Loucy (cell line): ENCODE measurements around the gene CCDC107.
"Not testable (repeated sequence)": the region's sequence is repeated elsewhere in the genome, so short reads cannot be mapped to it uniquely, and the experiment has no call there.

Experiments used
- H2AFZ ChIP-seq: fragments of 200-600 bp; sonication (generic); 2 replicates; pipeline ENCODE4 v1.6.0; 2016; ENCODE audit warnings: antibody characterized with exemption, mild to moderate bottlenecking, low read length, moderate library complexity
- H3F3A ChIP-seq: fragments of 200-600 bp; 2 replicates; pipeline ENCODE4 v1.6.0; 2016; ENCODE audit warnings: antibody characterized with exemption, low read depth, mild to moderate bottlenecking
- H3K27me3 ChIP-seq: fragments of 200-600 bp; sonication (generic); 2 replicates; pipeline ENCODE4 v1.6.1; 2014; ENCODE audit warnings: low read length, mild to moderate bottlenecking; ENCODE audit not compliant: insufficient read depth, poor library complexity, severe bottlenecking
- H3K36me3 ChIP-seq: fragments of 200-600 bp; sonication (generic); 2 replicates; pipeline ENCODE4 v1.6.1; 2016; ENCODE audit warnings: low read length; ENCODE audit not compliant: insufficient read depth
- H3K4me1 ChIP-seq: fragments of 200-600 bp; sonication (generic); 2 replicates; pipeline ENCODE4 v1.5.1; 2014; ENCODE audit warnings: low read length, mild to moderate bottlenecking; ENCODE audit not compliant: insufficient read depth, poor library complexity, severe bottlenecking
- H3K4me2 ChIP-seq: fragments of 200-600 bp; sonication (generic); 2 replicates; pipeline ENCODE4 v1.6.0; 2014; ENCODE audit warnings: antibody characterized with exemption, low read length, low read depth, mild to moderate bottlenecking; ENCODE audit not compliant: poor library complexity, severe bottlenecking
- H3K4me3 ChIP-seq: fragments of 200-600 bp; sonication (generic); 2 replicates; pipeline ENCODE4 v1.5.1; 2014; ENCODE audit warnings: low read length, mild to moderate bottlenecking, mixed read lengths; ENCODE audit not compliant: poor library complexity, severe bottlenecking
- H3K79me2 ChIP-seq: fragments of 200-600 bp; sonication (generic); 2 replicates; pipeline ENCODE4 v1.6.1; 2014; ENCODE audit warnings: low read length; ENCODE audit not compliant: insufficient read depth
- H3K9ac ChIP-seq: fragments of 200-600 bp; sonication (generic); 2 replicates; pipeline ENCODE4 v1.6.0; 2014; ENCODE audit warnings: mild to moderate bottlenecking, low read depth, low read length, moderate library complexity; ENCODE audit not compliant: poor library complexity, severe bottlenecking
- H3K9me2 ChIP-seq: fragments of 200-600 bp; sonication (generic); replicated peaks from 2 replicates; pipeline ENCODE4 v1.6.1; 2016; ENCODE audit warnings: low read depth, low read length, mixed read lengths
- H3K9me3 ChIP-seq: fragments of 200-600 bp; sonication (generic); 2 replicates; pipeline ENCODE4 v1.6.1; 2014; ENCODE audit warnings: mild to moderate bottlenecking, antibody characterized with exemption, low read length, low read depth; ENCODE audit not compliant: insufficient read depth
- H4K20me1 ChIP-seq: fragments of 200-600 bp; sonication (generic); 2 replicates; pipeline ENCODE4 v1.6.0; 2014; ENCODE audit warnings: antibody characterized with exemption, low read length, mild to moderate bottlenecking; ENCODE audit not compliant: insufficient read depth, poor library complexity, severe bottlenecking
- EZH2phosphoT487 ChIP-seq: fragments of 200-600 bp; IDR thresholded peaks from 2 replicates; pipeline ENCODE4 v1.6.1; 2018; ENCODE audit warnings: antibody characterized with exemption, mild to moderate bottlenecking, moderate library complexity, borderline replicate concordance
- TF ChIP-seq, protein P1 (sequence below): fragments of 200-600 bp; sonication (generic); conservative IDR thresholded peaks from 2 replicates; pipeline ENCODE4 v1.5.1; 2014; ENCODE audit warnings: mild to moderate bottlenecking, antibody characterized with exemption, low read length

CCDC107 gene

DNA sequence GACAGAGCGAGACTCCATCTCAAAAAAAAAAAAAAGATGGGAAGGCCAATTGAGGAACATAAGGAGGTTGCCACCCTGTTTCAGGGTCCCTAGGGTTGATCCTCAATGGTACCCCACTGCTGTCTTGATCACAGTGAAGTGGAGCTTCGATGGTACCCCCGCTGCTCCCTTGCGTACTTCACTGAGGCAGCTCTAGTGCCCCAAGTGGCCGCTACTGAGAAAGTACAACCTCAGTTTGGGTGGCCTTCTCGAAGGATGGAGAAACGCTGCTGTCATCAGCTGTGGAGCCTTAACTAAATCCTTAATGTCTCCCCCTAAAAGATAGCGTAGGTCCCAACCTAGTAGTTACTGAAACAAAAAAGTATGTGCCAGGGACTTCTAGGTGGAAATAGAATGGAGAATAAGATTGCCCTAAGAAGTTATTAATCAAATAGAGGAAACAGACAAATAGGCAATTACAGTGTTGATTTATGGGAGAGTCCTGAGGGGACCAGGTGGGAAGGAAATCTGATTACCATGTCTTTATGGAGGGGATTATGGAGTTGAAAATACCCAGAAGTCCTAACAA lies 46.8 kb upstream of the CCDC107 start:
- Histone ChIP-seq H3K4me3 (no peak overlapping the region), H3K79me2 (peaks cover 26% of the 10 kb centered on the region), H3K4me2 (no peak overlapping the region), H3K9ac (no peak overlapping the region), H3K27me3 (no peaks in the 10 kb centered on the region), H3K9me3 (no peaks in the 10 kb centered on the region), H3F3A (no peaks in the 10 kb centered on the region), H2AFZ (no peak overlapping the region), H3K9me2 (no peaks in the 10 kb centered on the region), H3K4me1 (peaks cover 22% of the 10 kb centered on the region), H4K20me1 (peaks cover 12% of the 10 kb centered on the region), H3K36me3 (peaks cover 11% of the 10 kb centered on the region; the same call in 1 of the 2 replicates)
- TF ChIP-seq, protein P1, sequence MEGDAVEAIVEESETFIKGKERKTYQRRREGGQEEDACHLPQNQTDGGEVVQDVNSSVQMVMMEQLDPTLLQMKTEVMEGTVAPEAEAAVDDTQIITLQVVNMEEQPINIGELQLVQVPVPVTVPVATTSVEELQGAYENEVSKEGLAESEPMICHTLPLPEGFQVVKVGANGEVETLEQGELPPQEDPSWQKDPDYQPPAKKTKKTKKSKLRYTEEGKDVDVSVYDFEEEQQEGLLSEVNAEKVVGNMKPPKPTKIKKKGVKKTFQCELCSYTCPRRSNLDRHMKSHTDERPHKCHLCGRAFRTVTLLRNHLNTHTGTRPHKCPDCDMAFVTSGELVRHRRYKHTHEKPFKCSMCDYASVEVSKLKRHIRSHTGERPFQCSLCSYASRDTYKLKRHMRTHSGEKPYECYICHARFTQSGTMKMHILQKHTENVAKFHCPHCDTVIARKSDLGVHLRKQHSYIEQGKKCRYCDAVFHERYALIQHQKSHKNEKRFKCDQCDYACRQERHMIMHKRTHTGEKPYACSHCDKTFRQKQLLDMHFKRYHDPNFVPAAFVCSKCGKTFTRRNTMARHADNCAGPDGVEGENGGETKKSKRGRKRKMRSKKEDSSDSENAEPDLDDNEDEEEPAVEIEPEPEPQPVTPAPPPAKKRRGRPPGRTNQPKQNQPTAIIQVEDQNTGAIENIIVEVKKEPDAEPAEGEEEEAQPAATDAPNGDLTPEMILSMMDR = peak; percentile 76
- TF ChIP-seq EZH2phosphoT487 = no peak

DNA sequence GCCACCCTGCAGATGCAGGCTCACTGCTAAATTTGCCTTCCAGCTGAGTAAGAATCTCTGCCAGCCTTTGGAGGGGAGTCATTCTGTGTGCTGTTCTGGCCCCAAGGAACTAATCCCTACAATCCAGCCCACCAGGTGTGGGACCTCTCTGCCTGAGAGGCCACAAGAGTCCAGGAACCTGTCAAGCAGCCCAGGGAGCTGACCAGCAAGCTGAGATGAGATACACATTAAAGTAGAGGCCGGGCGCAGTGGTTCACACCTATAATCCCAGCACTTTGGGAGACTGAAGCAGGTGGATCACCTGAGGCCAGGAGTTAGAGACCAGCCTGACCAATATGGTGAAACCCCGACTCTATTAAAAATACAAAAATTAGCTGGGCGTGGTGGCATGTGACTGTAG lies 46.0 kb upstream of the CCDC107 start:
- H3K27me3 ChIP-seq, H3F3A ChIP-seq, H3K9me2 ChIP-seq, H3K4me3 ChIP-seq, H3K9me3 ChIP-seq, H4K20me1 ChIP-seq, H2AFZ ChIP-seq, H3K9ac ChIP-seq, H3K4me2 ChIP-seq: not testable (repeated sequence)
- peaks cover 26% of the 10 kb centered on the region; the same call in 1 of the 2 replicates for H3K79me2 ChIP-seq
- H3K36me3 ChIP-seq = peaks cover 11% of the 10 kb centered on the region; the same call in 1 of the 2 replicates
- peaks cover 18% of the 10 kb centered on the region for H3K4me1 ChIP-seq

DNA sequence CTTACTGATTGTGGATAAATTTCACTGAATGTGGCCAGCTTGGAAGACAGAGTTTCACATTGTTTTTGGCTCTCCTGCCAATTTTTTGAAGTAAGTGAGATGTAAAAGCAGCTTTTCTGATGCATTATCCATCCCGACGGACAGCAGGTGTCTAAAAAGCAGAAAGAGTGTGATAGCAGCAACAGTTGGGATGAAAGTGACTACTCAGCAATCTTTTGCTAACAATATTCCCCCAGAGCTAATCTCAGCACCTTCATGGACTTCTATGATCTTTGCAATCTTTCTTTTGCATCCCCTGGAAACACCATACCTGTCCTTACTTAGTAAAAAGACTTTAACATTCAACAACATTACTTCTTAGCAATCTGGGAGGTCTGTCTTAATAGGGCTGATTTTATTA lies 45.2 kb upstream of the CCDC107 start:
- Histone ChIP-seq H3K27me3 (no peaks in the 10 kb centered on the region), H3K4me1 (peaks cover 17% of the 10 kb centered on the region), H3K9me3 (no peaks in the 10 kb centered on the region), H3K36me3 (peaks cover 11% of the 10 kb centered on the region; the same call in 1 of the 2 replicates), H3F3A (no peaks in the 10 kb centered on the region), H4K20me1 (no peaks in the 10 kb centered on the region), H2AFZ (no peak overlapping the region), H3K4me2 (no peak overlapping the region), H3K4me3 (no peak overlapping the region), H3K9ac (no peak overlapping the region), H3K79me2 (peaks cover 26% of the 10 kb centered on the region; the same call in 1 of the 2 replicates), H3K9me2 (no peaks in the 10 kb centered on the region)
- TF ChIP-seq EZH2phosphoT487 = no peak
- TF ChIP-seq, protein P1 = no peak
